Esophagus squamous epithelium (tissue), 4 donors: ENCODE data around the gene SUSD4.

Experiments
- POLR2A ChIP-seq, 4 donors: fragments of 450-650 bp; IDR thresholded peaks; one replicate each; pipeline ENCODE4 v1.6.1; 2017; ENCODE audit warnings: antibody characterized with exemption in 4 of 4, mild to moderate bottlenecking in 4 of 4, moderate library complexity in 3 of 4
- TF ChIP-seq, protein P1 (sequence below), 6 experiments: fragments of 450-650 bp in 4 of 6; fragments of 200-600 bp in 2 of 6; sonication (generic) in 2 of 6; IDR thresholded peaks; one replicate each; pipeline ENCODE4 v1.5.1; 2016 to 2019; ENCODE audit warnings: antibody characterized with exemption in 6 of 6, mild to moderate bottlenecking in 4 of 6, moderate library complexity in 4 of 6

DNA sequence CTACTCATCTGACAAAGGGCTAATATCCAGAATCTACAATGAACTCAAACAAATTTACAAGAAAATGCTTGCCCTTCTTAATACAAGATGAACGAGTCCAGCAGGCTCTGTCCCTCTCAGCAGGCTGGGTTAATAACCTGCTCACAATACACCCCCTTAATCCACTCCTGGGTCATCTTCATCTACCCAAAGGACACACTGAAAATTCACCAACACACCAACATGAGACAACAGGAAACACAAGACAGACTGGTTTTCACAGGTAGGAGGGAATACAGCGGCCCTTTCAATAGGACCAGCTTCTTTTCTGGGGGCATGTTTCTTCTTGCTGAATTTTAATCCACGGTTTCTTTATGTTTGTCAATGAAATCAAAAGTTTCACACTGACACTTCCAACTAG is 44.6 kb downstream of the SUSD4 start:
- TF ChIP-seq, protein P1, sequence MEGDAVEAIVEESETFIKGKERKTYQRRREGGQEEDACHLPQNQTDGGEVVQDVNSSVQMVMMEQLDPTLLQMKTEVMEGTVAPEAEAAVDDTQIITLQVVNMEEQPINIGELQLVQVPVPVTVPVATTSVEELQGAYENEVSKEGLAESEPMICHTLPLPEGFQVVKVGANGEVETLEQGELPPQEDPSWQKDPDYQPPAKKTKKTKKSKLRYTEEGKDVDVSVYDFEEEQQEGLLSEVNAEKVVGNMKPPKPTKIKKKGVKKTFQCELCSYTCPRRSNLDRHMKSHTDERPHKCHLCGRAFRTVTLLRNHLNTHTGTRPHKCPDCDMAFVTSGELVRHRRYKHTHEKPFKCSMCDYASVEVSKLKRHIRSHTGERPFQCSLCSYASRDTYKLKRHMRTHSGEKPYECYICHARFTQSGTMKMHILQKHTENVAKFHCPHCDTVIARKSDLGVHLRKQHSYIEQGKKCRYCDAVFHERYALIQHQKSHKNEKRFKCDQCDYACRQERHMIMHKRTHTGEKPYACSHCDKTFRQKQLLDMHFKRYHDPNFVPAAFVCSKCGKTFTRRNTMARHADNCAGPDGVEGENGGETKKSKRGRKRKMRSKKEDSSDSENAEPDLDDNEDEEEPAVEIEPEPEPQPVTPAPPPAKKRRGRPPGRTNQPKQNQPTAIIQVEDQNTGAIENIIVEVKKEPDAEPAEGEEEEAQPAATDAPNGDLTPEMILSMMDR (IDR thresholded peaks at IDR 0.05): no peak
- no peak for TF ChIP-seq POLR2A (IDR thresholded peaks at IDR 0.05)
